GM12878 (cell line): Measurements from ENCODE around the gene PLEKHG4B. TPM values are rescaled to one million over a fixed set of nuclear protein-coding genes. Genes with fewer than 3 reads are reported as not detected.

Experiments used
- ATAC-seq: fragments of 200-7000 bp; cut with Tn5 transposase; 3 replicates; pipeline ENCODE4 v1.9.1; 2020; ENCODE audit warnings: mild to moderate bottlenecking, moderate library complexity
- BruUV-seq: library from RNA; stranded (reverse); fragments of 400-500 nt; replicated peaks from 2 replicates; lab custom pipeline; 2021; lab: Mats Ljungman, UMichigan
- CTCF ChIA-PET: fragments of 300-600 bp; sonication (Branson Sonifier 250); formaldehyde crosslinking; extraction: SDS; loops from one replicate; lab custom pipeline; 2021; ENCODE audit warnings: inconsistent platforms; lab: Yijun Ruan, JAX
- POLR2A ChIA-PET: fragments of 350-600 bp; formaldehyde crosslinking; extraction: SDS; loops from one replicate; lab custom pipeline; 2021; ENCODE audit warnings: inconsistent platforms; lab: Charles Lee
- RAD21 ChIA-PET: fragments of 300-600 bp; sonication (Branson Sonifier 250); formaldehyde crosslinking; loops from one replicate; lab custom pipeline; 2023; ENCODE audit warnings: antibody characterized with exemption; ENCODE audit not compliant: unreplicated experiment; lab: Charles Lee
- SMC1A ChIA-PET: fragments of 300-600 bp; sonication (Branson Sonifier 250); formaldehyde crosslinking; loops from one replicate; lab custom pipeline; 2023; ENCODE audit not compliant: unreplicated experiment, uncharacterized antibody; lab: Charles Lee
- DNase-seq: peaks from one replicate; pipeline ENCODE4 v3.0.0-alpha.2; 2011; ENCODE audit warnings: low read depth, low spot score
- FAIRE-seq: peaks from 3 replicates; lab custom pipeline; 2011; peaks lifted over from hg19 to GRCh38; lab: Jason Lieb, UNC
- H2AFZ ChIP-seq: 2 replicates; pipeline ENCODE4 v1.6.0; 2011; ENCODE audit warnings: low read depth, low read length, control low read depth; ENCODE audit not compliant: control insufficient read depth
- H3K27ac ChIP-seq: 2 replicates; pipeline ENCODE4 v1.5.1; 2011; ENCODE audit warnings: control low read depth; ENCODE audit not compliant: control insufficient read depth, insufficient read depth
- H3K27me3 ChIP-seq, 2 experiments: replicated peaks in 1 of 2; 2 replicates each; pipeline versions ENCODE4 v1.6.0 to v1.6.1; 2011; ENCODE audit warnings: low read length in 1 of 2; ENCODE audit not compliant: control insufficient read depth in 2 of 2, insufficient read depth in 2 of 2
- H3K36me3 ChIP-seq, 2 experiments: 2 replicates each; pipeline ENCODE4 v1.5.1; 2011; ENCODE audit warnings: low read length in 1 of 2; ENCODE audit not compliant: control insufficient read depth in 2 of 2, insufficient read depth in 2 of 2
- H3K4me1 ChIP-seq: 2 replicates; pipeline ENCODE4 v1.6.1; 2011; ENCODE audit warnings: mild to moderate bottlenecking, low read length, moderate library complexity, mixed read lengths; ENCODE audit not compliant: control insufficient read depth, insufficient read depth
- H3K4me2 ChIP-seq: 2 replicates; pipeline ENCODE4 v1.6.0; 2011; ENCODE audit warnings: control low read depth; ENCODE audit not compliant: control insufficient read depth, insufficient read depth
- H3K4me3 ChIP-seq: fragments of 200-600 bp; sonication (generic); 2 replicates; pipeline ENCODE4 v1.5.1; 2016
- H3K79me2 ChIP-seq: 2 replicates; pipeline ENCODE4 v1.6.0; 2011; ENCODE audit warnings: low read length; ENCODE audit not compliant: control insufficient read depth, insufficient read depth
- H3K9ac ChIP-seq: 2 replicates; pipeline ENCODE4 v1.8.0; 2011; ENCODE audit warnings: low read length, control low read depth, mixed read lengths; ENCODE audit not compliant: control insufficient read depth, insufficient read depth
- H3K9me3 ChIP-seq: replicated peaks from 3 replicates; pipeline ENCODE4 v1.5.1; 2011; ENCODE audit warnings: mild to moderate bottlenecking, low read length; ENCODE audit not compliant: control insufficient read depth, insufficient read depth
- H4K20me1 ChIP-seq: 2 replicates; pipeline ENCODE4 v1.6.0; 2011; ENCODE audit not compliant: control insufficient read depth, insufficient read depth
- BMI1 ChIP-seq: fragments of 450-650 bp; IDR thresholded peaks from 2 replicates; pipeline ENCODE4 v1.6.1; 2016; ENCODE audit warnings: mild to moderate bottlenecking, moderate library complexity, borderline replicate concordance
- KAT2A ChIP-seq: conservative IDR thresholded peaks from 2 replicates; pipeline ENCODE4 v1.6.1; 2011; ENCODE audit warnings: low read depth, low read length; ENCODE audit not compliant: control insufficient read depth
- MEF2A ChIP-seq: IDR thresholded peaks from 2 replicates; pipeline ENCODE4 v1.6.1; 2011; ENCODE audit warnings: low read depth, mild to moderate bottlenecking, low read length, moderate library complexity; ENCODE audit not compliant: insufficient read depth
- NRF1 ChIP-seq: conservative IDR thresholded peaks from 2 replicates; pipeline ENCODE4 v1.6.1; 2011; ENCODE audit warnings: mild to moderate bottlenecking, low read depth, low read length, improper control_type of control experiment
- POLR2AphosphoS5 ChIP-seq: IDR thresholded peaks from 2 replicates; pipeline ENCODE4 v1.6.1; 2011; ENCODE audit warnings: mild to moderate bottlenecking, low read length, inconsistent platforms
- RBBP5 ChIP-seq: fragments of 200-600 bp; sonication (generic); conservative IDR thresholded peaks from 2 replicates; pipeline ENCODE4 v1.6.1; 2016
- TARDBP ChIP-seq: IDR thresholded peaks from 2 replicates; pipeline ENCODE4 v1.6.1; 2016; ENCODE audit warnings: borderline replicate concordance
- YBX1 ChIP-seq: fragments of 450-650 bp; IDR thresholded peaks from 2 replicates; pipeline ENCODE4 v1.6.1; 2016; ENCODE audit warnings: antibody characterized with exemption
- ZNF24 ChIP-seq: fragments of 450-650 bp; IDR thresholded peaks from 2 replicates; pipeline ENCODE4 v1.6.1; 2017; ENCODE audit warnings: antibody characterized with exemption, mild to moderate bottlenecking
- ZZZ3 ChIP-seq: IDR thresholded peaks from 2 replicates; pipeline ENCODE4 v1.6.1; 2011; ENCODE audit warnings: low read depth; ENCODE audit not compliant: control insufficient read depth, insufficient read length
- WGBS: methylation state at CpG from one replicate; pipeline ENCODE4 v1.1.6; 2016; ENCODE audit warnings: low lambda C conversion rate; ENCODE audit not compliant: insufficient replicate concordance, insufficient coverage; ENCODE audit errors: missing lambda C conversion rate; 5-methylcytosine and 5-hydroxymethylcytosine counted together
- in situ Hi-C: fragments of 300-500 bp; cut with MboI; formaldehyde crosslinking; loops from 9 replicates; pipeline ENCODE4 v1.14.3; 2018; ENCODE audit warnings: mixed read lengths
- intact Hi-C: fragments of 100-400 bp; cut with micrococcal nuclease; formaldehyde crosslinking; loops from one replicate; pipeline ENCODE4 v1.14.2; 2022; ENCODE audit not compliant: unreplicated experiment
- polyA plus RNA-seq, 11 experiments: library from polyadenylated mRNA; depleted of rRNA in 4 of 11; unstranded in 6 of 11; stranded (reverse) in 5 of 11; fragments of >200 nt; fragmentation: Nextera tagmentation in 4 of 11; fragmentation: Illumina TruSeq in 1 of 11; extraction: Ambion mirVana in 4 of 11; extraction: Trizol in 1 of 11; gene quantifications; 1 replicate in 1 of 11; 2 replicates in 10 of 11; pipeline versions ENCODE4 v1.2.1 to v1.2.3, GENCODE V29; 2011 to 2016; ENCODE audit warnings: inconsistent platforms in 2 of 11, missing spikeins in 2 of 11, low read depth in 1 of 11
- total RNA-seq, 4 experiments: library from RNA; depleted of rRNA in 3 of 4; stranded (reverse); fragments of >200 nt in 3 of 4; fragmentation: Illumina TruSeq in 1 of 4; extraction: Trizol in 1 of 4; gene quantifications; 2 replicates each; pipeline versions ENCODE4 v1.2.1 to v1.2.3, GENCODE V29; 2013 to 2021
- TF ChIP-seq, protein P1 (sequence below): IDR thresholded peaks from 2 replicates; pipeline ENCODE4 v1.6.1; 2011; ENCODE audit warnings: low read depth, mild to moderate bottlenecking, low read length, moderate library complexity, borderline replicate concordance; ENCODE audit errors: extremely low read depth
- TF ChIP-seq, protein P2 (sequence below): fragments of 450-650 bp; IDR thresholded peaks from 2 replicates; pipeline ENCODE4 v1.6.1; 2016; ENCODE audit warnings: mild to moderate bottlenecking
- TF ChIP-seq, protein P3 (sequence below): fragments of 450-650 bp; IDR thresholded peaks from 2 replicates; pipeline ENCODE4 v1.6.1; 2017; ENCODE audit warnings: mild to moderate bottlenecking, moderate library complexity
- TF ChIP-seq, protein P4 (sequence below): IDR thresholded peaks from 2 replicates; pipeline ENCODE4 v1.6.1; 2012; ENCODE audit warnings: low read length, inconsistent platforms

The PLEKHG4B gene
- total and polyA plus RNA-seq, 10 of the 15 experiments (the other 5 are each of a cell fraction or from before 2014, with no cell fraction given): under 0.01 to 0.05 (median 0.01) TPM; not detected in 6

DNA sequence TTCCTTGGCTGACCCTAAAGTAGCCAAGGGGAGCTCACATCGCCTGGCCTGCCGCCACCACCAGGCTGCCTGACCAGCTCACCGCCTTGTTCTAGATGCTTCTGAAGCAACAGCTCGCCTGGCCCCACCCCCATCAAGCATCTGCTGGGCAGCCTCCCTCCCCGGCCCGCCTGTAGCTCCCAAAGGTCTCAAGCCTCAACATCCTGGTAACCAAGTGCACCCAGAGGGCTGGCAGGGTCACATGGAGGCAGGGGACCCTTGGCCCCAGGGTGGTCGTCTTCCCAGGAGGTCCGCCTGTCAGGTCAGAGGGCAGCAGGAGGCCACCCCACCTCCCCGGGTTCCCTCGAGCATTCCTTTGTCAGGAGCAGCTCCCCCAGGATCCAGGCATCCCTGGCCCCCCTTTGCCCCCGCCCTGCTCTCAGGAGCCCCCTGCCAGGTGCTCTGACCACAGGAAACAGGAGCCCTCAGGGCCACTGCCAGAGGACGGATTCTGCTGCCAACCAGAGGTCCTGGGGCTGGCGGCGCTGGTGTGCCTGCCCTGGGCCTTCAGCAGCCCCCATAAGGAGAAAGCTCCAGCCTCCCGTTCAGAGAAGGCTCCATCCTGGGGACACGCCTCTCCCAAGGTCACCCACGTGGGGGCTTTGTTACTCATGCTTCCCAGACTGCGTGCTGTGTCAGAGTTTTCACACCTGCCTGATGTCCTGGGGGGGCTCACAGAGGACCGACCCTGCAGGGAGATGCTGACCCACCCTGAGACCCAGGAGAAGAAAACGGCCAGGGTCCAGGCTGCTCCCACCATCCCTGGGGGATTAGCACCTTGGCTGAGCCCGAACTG, 95.9 kb downstream of the PLEKHG4B start:
- DNase-seq (no peak), ATAC-seq (no peak), FAIRE-seq (no peak)
- ChIA-PET CTCF (interaction anchor here (0.7 to 2.5 kb wide), 20 partner anchors 9 to 945 kb away, joined by 3 to 17 read pairs (median 4); partner anchors contain the start of genes CCDC127, PDCD6 and SDHA), RAD21 (interaction anchor here (0.6 to 1.6 kb wide), 10 partner anchors 32 to 732 kb away, joined by 3 to 11 read pairs (median 3); partner anchors contain the start of genes AHRR and PDCD6), SMC1A (interaction anchor here (0.8 to 2.0 kb wide), 5 partner anchors 31 to 715 kb away, joined by 3 to 9 read pairs (median 3); partner anchors contain the start of genes CCDC127 and SDHA), POLR2A (interaction anchor here (1.0 kb wide), 1 partner anchor 84 kb away, joined by 4 read pairs; the partner anchor contains the start of gene PDCD6)
- intact Hi-C loops (no loop called here), in situ Hi-C loops (no loop called here)
- no peaks in the 10 kb centered on the region; the same call in 1 of the 2 replicates for H4K20me1 ChIP-seq
- no peak overlapping the region for H2AFZ ChIP-seq
- BruUV-seq: no TSS peak
- H3K36me3 ChIP-seq: no peaks in the 10 kb centered on the region
- H3K4me3 ChIP-seq: no peak overlapping the region
- no peak overlapping the region for H3K27ac ChIP-seq
- no peak overlapping the region for H3K9ac ChIP-seq
- H3K27me3 ChIP-seq: no peaks in the 10 kb centered on the region; a peak in 3 of 4 replicates
- H3K9me3 ChIP-seq: no peaks in the 10 kb centered on the region
- no peak for TF ChIP-seq POLR2AphosphoS5
- no peak for TF ChIP-seq TARDBP
- TF ChIP-seq, protein P1, sequence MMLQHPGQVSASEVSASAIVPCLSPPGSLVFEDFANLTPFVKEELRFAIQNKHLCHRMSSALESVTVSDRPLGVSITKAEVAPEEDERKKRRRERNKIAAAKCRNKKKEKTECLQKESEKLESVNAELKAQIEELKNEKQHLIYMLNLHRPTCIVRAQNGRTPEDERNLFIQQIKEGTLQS: no peak
- no peak for TF ChIP-seq YBX1
- no peak for TF ChIP-seq BMI1
- no peak for TF ChIP-seq ZZZ3
- TF ChIP-seq ZNF24: no peak
- no peak for TF ChIP-seq KAT2A
- TF ChIP-seq MEF2A: no peak
- no peak for TF ChIP-seq RBBP5
- TF ChIP-seq, protein P2, sequence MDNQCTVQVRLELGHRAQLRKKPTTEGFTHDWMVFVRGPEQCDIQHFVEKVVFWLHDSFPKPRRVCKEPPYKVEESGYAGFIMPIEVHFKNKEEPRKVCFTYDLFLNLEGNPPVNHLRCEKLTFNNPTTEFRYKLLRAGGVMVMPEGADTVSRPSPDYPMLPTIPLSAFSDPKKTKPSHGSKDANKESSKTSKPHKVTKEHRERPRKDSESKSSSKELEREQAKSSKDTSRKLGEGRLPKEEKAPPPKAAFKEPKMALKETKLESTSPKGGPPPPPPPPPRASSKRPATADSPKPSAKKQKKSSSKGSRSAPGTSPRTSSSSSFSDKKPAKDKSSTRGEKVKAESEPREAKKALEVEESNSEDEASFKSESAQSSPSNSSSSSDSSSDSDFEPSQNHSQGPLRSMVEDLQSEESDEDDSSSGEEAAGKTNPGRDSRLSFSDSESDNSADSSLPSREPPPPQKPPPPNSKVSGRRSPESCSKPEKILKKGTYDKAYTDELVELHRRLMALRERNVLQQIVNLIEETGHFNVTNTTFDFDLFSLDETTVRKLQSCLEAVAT: no peak
- TF ChIP-seq NRF1: no peak
- TF ChIP-seq, protein P3, sequence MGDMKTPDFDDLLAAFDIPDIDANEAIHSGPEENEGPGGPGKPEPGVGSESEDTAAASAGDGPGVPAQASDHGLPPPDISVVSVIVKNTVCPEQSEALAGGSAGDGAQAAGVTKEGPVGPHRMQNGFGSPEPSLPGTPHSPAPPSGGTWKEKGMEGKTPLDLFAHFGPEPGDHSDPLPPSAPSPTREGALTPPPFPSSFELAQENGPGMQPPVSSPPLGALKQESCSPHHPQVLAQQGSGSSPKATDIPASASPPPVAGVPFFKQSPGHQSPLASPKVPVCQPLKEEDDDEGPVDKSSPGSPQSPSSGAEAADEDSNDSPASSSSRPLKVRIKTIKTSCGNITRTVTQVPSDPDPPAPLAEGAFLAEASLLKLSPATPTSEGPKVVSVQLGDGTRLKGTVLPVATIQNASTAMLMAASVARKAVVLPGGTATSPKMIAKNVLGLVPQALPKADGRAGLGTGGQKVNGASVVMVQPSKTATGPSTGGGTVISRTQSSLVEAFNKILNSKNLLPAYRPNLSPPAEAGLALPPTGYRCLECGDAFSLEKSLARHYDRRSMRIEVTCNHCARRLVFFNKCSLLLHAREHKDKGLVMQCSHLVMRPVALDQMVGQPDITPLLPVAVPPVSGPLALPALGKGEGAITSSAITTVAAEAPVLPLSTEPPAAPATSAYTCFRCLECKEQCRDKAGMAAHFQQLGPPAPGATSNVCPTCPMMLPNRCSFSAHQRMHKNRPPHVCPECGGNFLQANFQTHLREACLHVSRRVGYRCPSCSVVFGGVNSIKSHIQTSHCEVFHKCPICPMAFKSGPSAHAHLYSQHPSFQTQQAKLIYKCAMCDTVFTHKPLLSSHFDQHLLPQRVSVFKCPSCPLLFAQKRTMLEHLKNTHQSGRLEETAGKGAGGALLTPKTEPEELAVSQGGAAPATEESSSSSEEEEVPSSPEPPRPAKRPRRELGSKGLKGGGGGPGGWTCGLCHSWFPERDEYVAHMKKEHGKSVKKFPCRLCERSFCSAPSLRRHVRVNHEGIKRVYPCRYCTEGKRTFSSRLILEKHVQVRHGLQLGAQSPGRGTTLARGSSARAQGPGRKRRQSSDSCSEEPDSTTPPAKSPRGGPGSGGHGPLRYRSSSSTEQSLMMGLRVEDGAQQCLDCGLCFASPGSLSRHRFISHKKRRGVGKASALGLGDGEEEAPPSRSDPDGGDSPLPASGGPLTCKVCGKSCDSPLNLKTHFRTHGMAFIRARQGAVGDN: no peak
- TF ChIP-seq, protein P4, sequence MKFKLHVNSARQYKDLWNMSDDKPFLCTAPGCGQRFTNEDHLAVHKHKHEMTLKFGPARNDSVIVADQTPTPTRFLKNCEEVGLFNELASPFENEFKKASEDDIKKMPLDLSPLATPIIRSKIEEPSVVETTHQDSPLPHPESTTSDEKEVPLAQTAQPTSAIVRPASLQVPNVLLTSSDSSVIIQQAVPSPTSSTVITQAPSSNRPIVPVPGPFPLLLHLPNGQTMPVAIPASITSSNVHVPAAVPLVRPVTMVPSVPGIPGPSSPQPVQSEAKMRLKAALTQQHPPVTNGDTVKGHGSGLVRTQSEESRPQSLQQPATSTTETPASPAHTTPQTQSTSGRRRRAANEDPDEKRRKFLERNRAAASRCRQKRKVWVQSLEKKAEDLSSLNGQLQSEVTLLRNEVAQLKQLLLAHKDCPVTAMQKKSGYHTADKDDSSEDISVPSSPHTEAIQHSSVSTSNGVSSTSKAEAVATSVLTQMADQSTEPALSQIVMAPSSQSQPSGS: no peak
- 33% methylated on average over 20 of the region's 21 CpGs for WGBS
- peaks cover 32% of the 10 kb centered on the region for H3K4me1 ChIP-seq
- H3K79me2 ChIP-seq: no peaks in the 10 kb centered on the region
- peak overlapping the region; percentile 50; the same call in 1 of the 2 replicates for H3K4me2 ChIP-seq
